ENCODE results near the gene NFIC. TPM values are rescaled to one million over a fixed set of nuclear protein-coding genes. Genes with fewer than 3 reads are reported as not detected.

Gene NFIC
- 10 to 100 TPM; 17.2 to 26.1 TPM for total RNA-seq
- polyA plus RNA-seq (ENCODE audit: insufficient read length in 2 of 2), result 10 to 100 TPM; 54.7 to 56.2 TPM
- long read RNA-seq, donor 1, partial matches to known transcripts, result 0 of 2 reads
- long read RNA-seq, donor 1, other reads (novel, unspliced or antisense), result 0 of 2 reads
- long read RNA-seq, donor 2, partial matches to known transcripts, result 22 of 22 reads
- long read RNA-seq, donor 2, other reads (novel, unspliced or antisense), result 0 of 22 reads
- long read RNA-seq, donor 3, full-length matches to known transcripts, result 6 of 6 reads
- long read RNA-seq, donor 3, partial matches to known transcripts, result 0 of 6 reads
- long read RNA-seq, donor 3, other reads (novel, unspliced or antisense), result 0 of 6 reads
- long read RNA-seq, donor 4, partial matches to known transcripts, result 0 of 1 reads
- long read RNA-seq, donor 4, other reads (novel, unspliced or antisense), result 0 of 1 reads

GRCh38 chr19:3365836-3366752 lies at the start of gene NFIC:
NFIC (plus strand) TSS chr19:3366583; CDS start chr19:3366637, 54 bp downstream.
- DNase-seq (ENCODE audit: low read depth in 4 of 6, low spot score in 6 of 6), result peak in 1 of 6 donors; percentile 79
- H3K4me1 ChIP-seq (ENCODE audit: control insufficient read depth, insufficient read depth, low read length), result peaks cover 81% of the 10 kb centered on the region

GRCh38 chr19:3316659-3317207 lies 49.6 kb upstream of the NFIC start:
- H3K27me3 ChIP-seq (ENCODE audit: control insufficient read depth, insufficient read depth, low read length), result peaks cover 16% of the 10 kb centered on the region
- no peak for DNase-seq (ENCODE audit: low read depth in 4 of 6, low spot score in 6 of 6)
- WGBS (ENCODE audit: insufficient coverage), result 80% methylated on average over 5 of the region's 5 CpGs
- H3K4me1 ChIP-seq (ENCODE audit: control insufficient read depth, insufficient read depth, low read length), result peaks cover 4% of the 10 kb centered on the region
- no peak overlapping the region for H3K4me3 ChIP-seq (ENCODE audit: low read depth, low read length)
- H3K27ac ChIP-seq (ENCODE audit: low read depth, low read length), result no peak overlapping the region
- no peaks in the 10 kb centered on the region for H3K36me3 ChIP-seq (ENCODE audit: control insufficient read depth, insufficient read depth, low read length)
- H3K9me3 ChIP-seq (ENCODE audit: control insufficient read depth, insufficient read depth, low read length), result no peaks in the 10 kb centered on the region

More at GRCh38 chr19:3365836-3366752, at the start of gene NFIC:
- no peaks in the 10 kb centered on the region for H3K9me3 ChIP-seq (ENCODE audit: control insufficient read depth, insufficient read depth, low read length)
- peak within 1 kb of the TSS; percentile 83 for H3K27ac ChIP-seq (ENCODE audit: low read depth, low read length)
- peaks cover 22% of the 10 kb centered on the region for H3K27me3 ChIP-seq (ENCODE audit: control insufficient read depth, insufficient read depth, low read length)
- H3K36me3 ChIP-seq (ENCODE audit: control insufficient read depth, insufficient read depth, low read length), result peaks cover 11% of the 10 kb centered on the region
- 0% methylated on average over 21 of the region's 64 CpGs for WGBS (ENCODE audit: insufficient coverage)
- H3K4me3 ChIP-seq (ENCODE audit: low read depth, low read length), result peak within 1 kb of the TSS; percentile 57

- no peak overlapping the region for H3K4me3 ChIP-seq (ENCODE audit: low read depth, low read length)
- H3K4me1 ChIP-seq (ENCODE audit: control insufficient read depth, insufficient read depth, low read length), result peaks cover 4% of the 10 kb centered on the region
- no peak overlapping the region for H3K27ac ChIP-seq (ENCODE audit: low read depth, low read length)
- H3K36me3 ChIP-seq (ENCODE audit: control insufficient read depth, insufficient read depth, low read length), result no peaks in the 10 kb centered on the region
- H3K27me3 ChIP-seq (ENCODE audit: control insufficient read depth, insufficient read depth, low read length), result peaks cover 7% of the 10 kb centered on the region
- no peak for DNase-seq (ENCODE audit: low read depth in 4 of 6, low spot score in 6 of 6)
- no peaks in the 10 kb centered on the region for H3K9me3 ChIP-seq (ENCODE audit: control insufficient read depth, insufficient read depth, low read length)
- WGBS (ENCODE audit: insufficient coverage), result 46% methylated on average over 15 of the region's 18 CpGs
Observed at GRCh38 chr19:3319643-3320353, 46.6 kb upstream of the NFIC start.

- peaks cover 4% of the 10 kb centered on the region for H3K4me1 ChIP-seq (ENCODE audit: control insufficient read depth, insufficient read depth, low read length)
Observed at GRCh38 chr19:3320354-3320670, 46.1 kb upstream of the NFIC start.

GRCh38 chr19:3320853-3321252 lies 45.5 kb upstream of the NFIC start:
- Histone ChIP-seq H3K4me1 (ENCODE audit: control insufficient read depth, insufficient read depth, low read length) (peaks cover 4% of the 10 kb centered on the region), H3K36me3 (ENCODE audit: control insufficient read depth, insufficient read depth, low read length) (no peaks in the 10 kb centered on the region), H3K4me3 (ENCODE audit: low read depth, low read length) (no peak overlapping the region), H3K27ac (ENCODE audit: low read depth, low read length) (no peak overlapping the region), H3K9me3 (ENCODE audit: control insufficient read depth, insufficient read depth, low read length) (no peaks in the 10 kb centered on the region), H3K27me3 (ENCODE audit: control insufficient read depth, insufficient read depth, low read length) (peaks cover 7% of the 10 kb centered on the region)
- WGBS (ENCODE audit: insufficient coverage), result 70% methylated on average over 2 of the region's 8 CpGs
- DNase-seq (ENCODE audit: low read depth in 4 of 6, low spot score in 6 of 6), result no peak

More at GRCh38 chr19:3320354-3320670, 46.1 kb upstream of the NFIC start:
- Histone ChIP-seq H3K4me3 (ENCODE audit: low read depth, low read length) (no peak overlapping the region), H3K27me3 (ENCODE audit: control insufficient read depth, insufficient read depth, low read length) (peaks cover 7% of the 10 kb centered on the region), H3K36me3 (ENCODE audit: control insufficient read depth, insufficient read depth, low read length) (no peaks in the 10 kb centered on the region), H3K9me3 (ENCODE audit: control insufficient read depth, insufficient read depth, low read length) (no peaks in the 10 kb centered on the region), H3K27ac (ENCODE audit: low read depth, low read length) (no peak overlapping the region)
- WGBS (ENCODE audit: insufficient coverage), result 65% methylated on average over 24 of the region's 29 CpGs
- DNase-seq (ENCODE audit: low read depth in 4 of 6, low spot score in 6 of 6), result no peak

GRCh38 chr19:3321696-3322095 lies 44.7 kb upstream of the NFIC start:
- Histone ChIP-seq H3K9me3 (ENCODE audit: control insufficient read depth, insufficient read depth, low read length) (no peaks in the 10 kb centered on the region), H3K27ac (ENCODE audit: low read depth, low read length) (no peak overlapping the region), H3K4me3 (ENCODE audit: low read depth, low read length) (no peak overlapping the region), H3K27me3 (ENCODE audit: control insufficient read depth, insufficient read depth, low read length) (peaks cover 7% of the 10 kb centered on the region), H3K36me3 (ENCODE audit: control insufficient read depth, insufficient read depth, low read length) (no peaks in the 10 kb centered on the region), H3K4me1 (ENCODE audit: control insufficient read depth, insufficient read depth, low read length) (peaks cover 4% of the 10 kb centered on the region)
- no peak for DNase-seq (ENCODE audit: low read depth in 4 of 6, low spot score in 6 of 6)
- WGBS (ENCODE audit: insufficient coverage), result 59% methylated on average over 6 of the region's 6 CpGs

- Histone ChIP-seq H3K9me3 (ENCODE audit: control insufficient read depth, insufficient read depth, low read length) (no peaks in the 10 kb centered on the region), H3K27ac (ENCODE audit: low read depth, low read length) (no peak overlapping the region), H3K36me3 (ENCODE audit: control insufficient read depth, insufficient read depth, low read length) (no peaks in the 10 kb centered on the region), H3K27me3 (ENCODE audit: control insufficient read depth, insufficient read depth, low read length) (peaks cover 7% of the 10 kb centered on the region), H3K4me1 (ENCODE audit: control insufficient read depth, insufficient read depth, low read length) (peaks cover 4% of the 10 kb centered on the region), H3K4me3 (ENCODE audit: low read depth, low read length) (no peak overlapping the region)
- WGBS (ENCODE audit: insufficient coverage), result 83% methylated on average over 6 of the region's 6 CpGs
- DNase-seq (ENCODE audit: low read depth in 4 of 6, low spot score in 6 of 6), result no peak
Observed at GRCh38 chr19:3322199-3322978, 44.0 kb upstream of the NFIC start.

GRCh38 chr19:3323026-3323425 lies 43.4 kb upstream of the NFIC start:
- H3K27me3 ChIP-seq (ENCODE audit: control insufficient read depth, insufficient read depth, low read length), result peaks cover 7% of the 10 kb centered on the region
- no peak overlapping the region for H3K27ac ChIP-seq (ENCODE audit: low read depth, low read length)
- H3K36me3 ChIP-seq (ENCODE audit: control insufficient read depth, insufficient read depth, low read length), result no peaks in the 10 kb centered on the region
- DNase-seq (ENCODE audit: low read depth in 4 of 6, low spot score in 6 of 6), result no peak
- H3K9me3 ChIP-seq (ENCODE audit: control insufficient read depth, insufficient read depth, low read length), result no peaks in the 10 kb centered on the region
- WGBS (ENCODE audit: insufficient coverage), result 71% methylated on average over 1 of the region's 2 CpGs
- no peak overlapping the region for H3K4me3 ChIP-seq (ENCODE audit: low read depth, low read length)
- H3K4me1 ChIP-seq (ENCODE audit: control insufficient read depth, insufficient read depth, low read length), result peaks cover 4% of the 10 kb centered on the region

All from spinal cord (tissue), 10 donors.